Measurements from ENCODE around the gene CCDC152. TPM values are rescaled to one million over a fixed set of nuclear protein-coding genes. Genes with fewer than 3 reads are reported as not detected.

CCDC152 gene
- total RNA-seq, 4 donors from 2014 or later = 0.07 to 0.29 (median 0.25) TPM; not detected in 1

- TF ChIP-seq, protein P1, sequence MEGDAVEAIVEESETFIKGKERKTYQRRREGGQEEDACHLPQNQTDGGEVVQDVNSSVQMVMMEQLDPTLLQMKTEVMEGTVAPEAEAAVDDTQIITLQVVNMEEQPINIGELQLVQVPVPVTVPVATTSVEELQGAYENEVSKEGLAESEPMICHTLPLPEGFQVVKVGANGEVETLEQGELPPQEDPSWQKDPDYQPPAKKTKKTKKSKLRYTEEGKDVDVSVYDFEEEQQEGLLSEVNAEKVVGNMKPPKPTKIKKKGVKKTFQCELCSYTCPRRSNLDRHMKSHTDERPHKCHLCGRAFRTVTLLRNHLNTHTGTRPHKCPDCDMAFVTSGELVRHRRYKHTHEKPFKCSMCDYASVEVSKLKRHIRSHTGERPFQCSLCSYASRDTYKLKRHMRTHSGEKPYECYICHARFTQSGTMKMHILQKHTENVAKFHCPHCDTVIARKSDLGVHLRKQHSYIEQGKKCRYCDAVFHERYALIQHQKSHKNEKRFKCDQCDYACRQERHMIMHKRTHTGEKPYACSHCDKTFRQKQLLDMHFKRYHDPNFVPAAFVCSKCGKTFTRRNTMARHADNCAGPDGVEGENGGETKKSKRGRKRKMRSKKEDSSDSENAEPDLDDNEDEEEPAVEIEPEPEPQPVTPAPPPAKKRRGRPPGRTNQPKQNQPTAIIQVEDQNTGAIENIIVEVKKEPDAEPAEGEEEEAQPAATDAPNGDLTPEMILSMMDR (IDR thresholded peaks at IDR 0.05) = no peak
- no peak for TF ChIP-seq POLR2A (IDR thresholded peaks at IDR 0.05)
- intact Hi-C loops (cut with DNase I; ENCODE audit: low total_unique reads) = no loop called here
- H3K4me3 ChIP-seq (ENCODE audit: low read depth, poor library complexity, severe bottlenecking) = no peak overlapping the region
- no peak for DNase-seq (ENCODE audit: low spot score in 2 of 2)
- WGBS, 2 donors = 91 to 92% methylated on average over 5 of the region's 5 CpGs
Observed at GRCh38 chr5:42750507-42750906, 6.1 kb upstream of the CCDC152 start.

- no peak for TF ChIP-seq POLR2A (IDR thresholded peaks at IDR 0.05)
- TF ChIP-seq, protein P1 (IDR thresholded peaks at IDR 0.05) = no peak
- intact Hi-C loops (cut with DNase I; ENCODE audit: low total_unique reads) = no loop called here
- peak in 1 of 2 donors; percentile 33 for DNase-seq (ENCODE audit: low spot score in 2 of 2)
- no peak overlapping the region for H3K4me3 ChIP-seq (ENCODE audit: low read depth, poor library complexity, severe bottlenecking)
- 43 to 44% methylated on average over 5 of the region's 5 CpGs for WGBS, 2 donors
Observed at GRCh38 chr5:42751044-42751443, 5.6 kb upstream of the CCDC152 start.

GRCh38 chr5:42753099-42753498 lies 3.5 kb upstream of the CCDC152 start:
- DNase-seq (ENCODE audit: low spot score in 2 of 2) = no peak
- intact Hi-C loops (cut with DNase I; ENCODE audit: low total_unique reads) = no loop called here
- WGBS, 2 donors = 92 to 95% methylated on average over 3 of the region's 3 CpGs
- no peak for TF ChIP-seq POLR2A (IDR thresholded peaks at IDR 0.05)
- TF ChIP-seq, protein P1 (IDR thresholded peaks at IDR 0.05) = no peak
- H3K4me3 ChIP-seq (ENCODE audit: low read depth, poor library complexity, severe bottlenecking) = no peak overlapping the region

DNA sequence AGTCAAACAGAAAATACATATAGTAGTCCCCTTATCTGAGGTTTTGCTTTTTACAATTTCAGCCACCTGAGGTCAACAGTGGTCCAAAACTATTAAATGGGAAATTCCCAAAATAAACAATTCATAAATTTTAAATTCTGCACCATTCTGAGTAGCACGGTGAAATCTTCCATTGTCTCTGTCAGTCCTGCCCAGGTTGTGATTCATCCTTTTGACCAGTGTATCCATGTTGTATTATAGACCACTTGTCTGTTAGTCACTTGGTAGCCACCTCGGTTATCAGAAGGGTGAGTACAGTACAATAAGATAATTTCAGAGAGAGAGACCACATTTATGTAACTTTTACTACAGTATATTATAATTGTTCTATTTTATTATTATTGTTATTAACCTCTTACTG lies 2.8 kb downstream of the CCDC152 start:
- intact Hi-C loops (cut with DNase I; ENCODE audit: low total_unique reads) = no loop called here
- no peak overlapping the region for H3K4me3 ChIP-seq (ENCODE audit: low read depth, poor library complexity, severe bottlenecking)
- no peak for TF ChIP-seq POLR2A (IDR thresholded peaks at IDR 0.05)
- TF ChIP-seq, protein P1 (IDR thresholded peaks at IDR 0.05) = no peak
- DNase-seq (ENCODE audit: low spot score in 2 of 2) = no peak
- 82 to 95% methylated on average over 2 of the region's 2 CpGs for WGBS, 2 donors

DNA sequence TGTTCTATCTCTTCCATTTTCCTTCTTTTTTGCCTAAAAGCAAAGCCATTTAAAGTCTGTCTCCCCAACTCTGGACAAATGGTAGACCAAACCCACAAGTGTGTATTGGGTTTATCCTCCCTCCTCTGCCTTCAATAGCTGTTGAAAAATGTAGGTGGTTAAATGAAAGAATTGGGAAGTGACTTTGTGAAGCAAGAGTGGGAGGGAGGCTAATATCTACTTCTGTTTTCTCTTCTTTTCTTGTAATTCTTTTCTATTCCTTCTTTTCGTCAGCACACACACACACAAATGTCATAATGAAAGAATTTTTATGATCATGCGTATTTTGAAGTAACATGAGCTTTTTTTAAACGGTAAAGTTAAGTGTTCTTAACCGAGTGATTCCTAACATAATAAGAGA lies 3.8 kb downstream of the CCDC152 start:
- H3K4me3 ChIP-seq (ENCODE audit: low read depth, poor library complexity, severe bottlenecking) = no peak overlapping the region
- TF ChIP-seq, protein P1 (IDR thresholded peaks at IDR 0.05) = no peak
- no peak for TF ChIP-seq POLR2A (IDR thresholded peaks at IDR 0.05)
- 88 to 90% methylated on average over 4 of the region's 4 CpGs for WGBS, 2 donors
- intact Hi-C loops (cut with DNase I; ENCODE audit: low total_unique reads) = no loop called here
- no peak for DNase-seq (ENCODE audit: low spot score in 2 of 2)

GRCh38 chr5:42761791-42762190 lies 5.2 kb downstream of the CCDC152 start:
- intact Hi-C loops (cut with DNase I; ENCODE audit: low total_unique reads) = no loop called here
- no peak for DNase-seq (ENCODE audit: low spot score in 2 of 2)
- 88 to 96% methylated on average over 1 of the region's 1 CpG for WGBS, 2 donors
- no peak overlapping the region for H3K4me3 ChIP-seq (ENCODE audit: low read depth, poor library complexity, severe bottlenecking)
- TF ChIP-seq, protein P1 (IDR thresholded peaks at IDR 0.05) = no peak
- TF ChIP-seq POLR2A (IDR thresholded peaks at IDR 0.05) = no peak
